NCI-H2196 treated with DMSO at 0.1 percent for 48 hours (cell line): ENCODE data around the gene TVP23B.
"Not testable (repeated sequence)": the region's sequence is repeated elsewhere in the genome, so short reads cannot be mapped to it uniquely, and the experiment has no call there.

ENCODE experiments used
- DNase-seq: peaks from one replicate; lab custom pipeline; 2025; ENCODE audit not compliant: unreplicated experiment; lab: John Stamatoyannopoulos, UW

Gene TVP23B

GRCh38 chr17:18780991-18781718, at the start of gene TVP23B:
TSS of gene TVP23B (plus strand) at chr17:18781183. CDS start at chr17:18781294, 111 bp downstream.
- peak; percentile 59 for DNase-seq

GRCh38 chr17:18732438-18732837, 48.5 kb upstream of the TVP23B start:
- not testable (repeated sequence) for DNase-seq

- not testable (repeated sequence) for DNase-seq
Measured at GRCh38 chr17:18733350-18733749, 47.6 kb upstream of the TVP23B start.

- not testable (repeated sequence) for DNase-seq
Measured at GRCh38 chr17:18739616-18740391, 41.2 kb upstream of the TVP23B start.

- DNase-seq = not testable (repeated sequence)
Measured at GRCh38 chr17:18741228-18741627, 39.8 kb upstream of the TVP23B start.

- DNase-seq = not testable (repeated sequence)
Measured at GRCh38 chr17:18743699-18744421, 37.1 kb upstream of the TVP23B start, which contains the start of gene FBXW10. TSS of gene FBXW10 (plus strand) at chr17:18744054. CDS start at chr17:18744245, 191 bp downstream.

- not testable (repeated sequence) for DNase-seq
Measured at GRCh38 chr17:18744726-18745125, 36.3 kb upstream of the TVP23B start.

GRCh38 chr17:18746551-18746950, 34.4 kb upstream of the TVP23B start:
- not testable (repeated sequence) for DNase-seq

GRCh38 chr17:18747501-18747900, 33.5 kb upstream of the TVP23B start:
- DNase-seq = not testable (repeated sequence)

GRCh38 chr17:18750242-18750641, 30.7 kb upstream of the TVP23B start:
- DNase-seq = not testable (repeated sequence)

GRCh38 chr17:18753829-18754409, 27.1 kb upstream of the TVP23B start:
- DNase-seq = not testable (repeated sequence)

GRCh38 chr17:18755969-18756368, 25.0 kb upstream of the TVP23B start:
- DNase-seq = not testable (repeated sequence)

GRCh38 chr17:18757368-18758044, 23.5 kb upstream of the TVP23B start:
- not testable (repeated sequence) for DNase-seq

GRCh38 chr17:18758344-18758743, 22.6 kb upstream of the TVP23B start:
- DNase-seq = not testable (repeated sequence)

- not testable (repeated sequence) for DNase-seq
Measured at GRCh38 chr17:18760221-18760620, 20.8 kb upstream of the TVP23B start.

- not testable (repeated sequence) for DNase-seq
Measured at GRCh38 chr17:18770572-18770971, 10.4 kb upstream of the TVP23B start.

GRCh38 chr17:18771066-18771465, 9.9 kb upstream of the TVP23B start:
- DNase-seq = not testable (repeated sequence)

- DNase-seq = no peak
Measured at GRCh38 chr17:18772471-18772870, 8.5 kb upstream of the TVP23B start.

- not testable (repeated sequence) for DNase-seq
Measured at GRCh38 chr17:18781805-18782204, 822 bp downstream of the TVP23B start.

GRCh38 chr17:18785933-18786332, 5.0 kb downstream of the TVP23B start:
- not testable (repeated sequence) for DNase-seq
